Fibroblast of lung (primary cell): ENCODE data around the gene SLC8A2. TPM values are rescaled to one million over a fixed set of nuclear protein-coding genes. Genes with fewer than 3 reads are reported as not detected.

Source experiments
- DNase-seq, 2 donors: peaks; one replicate each; pipeline versions ENCODE4 v3.0.0 to v3.0.0-alpha.2; 2010; ENCODE audit warnings: low read depth in 2 of 2
- H2AFZ ChIP-seq: 2 replicates; pipeline ENCODE4 v1.5.1; 2012; ENCODE audit warnings: low read length, control low read depth, inconsistent platforms
- H3K27ac ChIP-seq: 2 replicates; pipeline ENCODE4 v1.5.1; 2011; ENCODE audit warnings: low read length, control low read depth; ENCODE audit not compliant: insufficient read depth
- H3K27me3 ChIP-seq: 2 replicates; pipeline ENCODE4 v1.5.1; 2011; ENCODE audit warnings: mild to moderate bottlenecking, low read length; ENCODE audit not compliant: control insufficient read depth, insufficient read depth
- H3K36me3 ChIP-seq: 2 replicates; pipeline ENCODE4 v1.5.1; 2011; ENCODE audit warnings: low read length; ENCODE audit not compliant: control insufficient read depth, insufficient read depth
- H3K4me1 ChIP-seq: 2 replicates; pipeline ENCODE4 v1.5.1; 2011; ENCODE audit warnings: low read length; ENCODE audit not compliant: control insufficient read depth, insufficient read depth; ENCODE audit errors: extremely low read depth
- H3K4me2 ChIP-seq: 2 replicates; pipeline ENCODE4 v1.5.1; 2011; ENCODE audit warnings: low read length, control low read depth; ENCODE audit not compliant: insufficient read depth; ENCODE audit errors: extremely low read depth
- H3K4me3 ChIP-seq, 4 experiments: fragments of 200-600 bp in 1 of 4; sonication (generic) in 1 of 4; replicated peaks in 1 of 4; 2 replicates each; pipeline ENCODE4 v1.5.1; 2011 to 2016; ENCODE audit warnings: low read length in 4 of 4, low read depth in 3 of 4, mild to moderate bottlenecking in 3 of 4, control low read depth in 2 of 4, inconsistent platforms in 1 of 4, mixed read lengths in 1 of 4; ENCODE audit not compliant: insufficient read depth in 1 of 4; ENCODE audit errors: control extremely low read depth in 1 of 4
- H3K79me2 ChIP-seq: 2 replicates; pipeline ENCODE4 v1.5.1; 2012; ENCODE audit warnings: mild to moderate bottlenecking, low read length, inconsistent platforms; ENCODE audit not compliant: control insufficient read depth, insufficient read depth
- H3K9ac ChIP-seq: 2 replicates; pipeline ENCODE4 v1.5.1; 2011; ENCODE audit warnings: mild to moderate bottlenecking, low read length, control low read depth; ENCODE audit not compliant: insufficient read depth
- H3K9me3 ChIP-seq: 2 replicates; pipeline ENCODE4 v1.5.1; 2012; ENCODE audit warnings: low read depth, low read length; ENCODE audit not compliant: control insufficient read depth, insufficient read depth
- H4K20me1 ChIP-seq: 2 replicates; pipeline ENCODE4 v1.5.1; 2011; ENCODE audit warnings: low read length; ENCODE audit not compliant: control insufficient read depth, insufficient read depth; ENCODE audit errors: extremely low read depth
- CTCF ChIP-seq, 2 donors: IDR thresholded peaks in 1 of 2; conservative IDR thresholded peaks in 1 of 2; 1 replicate in 1 of 2; 2 replicates in 1 of 2; pipeline ENCODE4 v1.5.1; 2011 to 2012; ENCODE audit warnings: low read length in 2 of 2, control low read depth in 1 of 2, inconsistent platforms in 1 of 2, low read depth in 1 of 2, mild to moderate bottlenecking in 1 of 2
- EZH2 ChIP-seq: IDR thresholded peaks from 2 replicates; pipeline ENCODE4 v1.5.1; 2012; ENCODE audit warnings: low read length, control low read depth, mild to moderate bottlenecking; ENCODE audit errors: missing control alignments
- polyA plus RNA-seq, 2 donors: library from polyadenylated mRNA; depleted of rRNA in 1 of 2; stranded (reverse) in 1 of 2; unstranded in 1 of 2; fragments of >200 nt; gene quantifications; 2 replicates each; pipeline ENCODE4 v1.2.1, GENCODE V29; 2011 to 2012; ENCODE audit warnings: missing spikeins in 1 of 2
- total RNA-seq: library from RNA; depleted of rRNA; stranded (reverse); fragments of >200 nt; gene quantifications from 2 replicates; pipeline ENCODE4 v1.2.1, GENCODE V29; 2014

Gene SLC8A2
- total and polyA plus RNA-seq, 2 donors (not counting 1 experiment from before 2014, with no cell fraction given) = under 0.01 TPM; not detected in 1

- H4K20me1 ChIP-seq = no peaks in the 10 kb centered on the region
- no peak overlapping the region for H2AFZ ChIP-seq
- no peak for DNase-seq
- no peak overlapping the region for H3K4me2 ChIP-seq
- no peaks in the 10 kb centered on the region for H3K27me3 ChIP-seq
- no peak overlapping the region for H3K4me3 ChIP-seq
- no peak overlapping the region for H3K27ac ChIP-seq
- H3K4me1 ChIP-seq = no peaks in the 10 kb centered on the region
- no peaks in the 10 kb centered on the region for H3K79me2 ChIP-seq
- peaks cover 38% of the 10 kb centered on the region for H3K36me3 ChIP-seq
- TF ChIP-seq CTCF (conservative IDR thresholded peaks at IDR 0.05 in 1 of 2, IDR thresholded peaks at IDR 0.05 in 1 of 2; ENCODE audit: low read depth in 1 of 2, low read length in 2 of 2) (no peak), EZH2 (no peak)
- H3K9ac ChIP-seq = no peak overlapping the region
- no peaks in the 10 kb centered on the region for H3K9me3 ChIP-seq
Observed at GRCh38 chr19:47378246-47378645, 93.4 kb downstream of the SLC8A2 start.

Other genes with a start within 250 kb of the SLC8A2 start
- gene BBC3, start 240.7 kb downstream of the SLC8A2 start, total RNA-seq = 37.7 and 38.3 TPM in 2 replicates
- gene BBC3, start 240.7 kb downstream of the SLC8A2 start, polyA plus RNA-seq = 1.4 and 2.4 TPM in 2 replicates
- gene CCDC9, start 215.4 kb downstream of the SLC8A2 start, total RNA-seq = 8.0 and 8.1 TPM in 2 replicates
- gene CCDC9, start 215.4 kb downstream of the SLC8A2 start, polyA plus RNA-seq = 5.4 and 7.2 TPM in 2 replicates
- 1.8 and 3.6 TPM in 2 replicates for gene INAFM1, start 197.0 kb downstream of the SLC8A2 start, total RNA-seq
- gene INAFM1, start 197.0 kb downstream of the SLC8A2 start, polyA plus RNA-seq = 1.9 and 2.0 TPM in 2 replicates
- under 0.01 and 0.33 TPM in 2 replicates for gene C5AR1, start 162.0 kb downstream of the SLC8A2 start, total RNA-seq
- gene C5AR1, start 162.0 kb downstream of the SLC8A2 start, polyA plus RNA-seq = 0.73 and 0.81 TPM in 2 replicates
- gene C5AR2, start 139.7 kb downstream of the SLC8A2 start, total RNA-seq = under 0.01 TPM in 1 of 2 replicates, not detected in the other
- 0.02 and 0.08 TPM in 2 replicates for gene C5AR2, start 139.7 kb downstream of the SLC8A2 start, polyA plus RNA-seq
- 7.2 and 8.3 TPM in 2 replicates for gene DHX34, start 122.6 kb downstream of the SLC8A2 start, total RNA-seq
- 2.6 and 5.6 TPM in 2 replicates for gene DHX34, start 122.6 kb downstream of the SLC8A2 start, polyA plus RNA-seq
- 40.3 and 57.8 TPM in 2 replicates for gene MEIS3, start 52.4 kb downstream of the SLC8A2 start, total RNA-seq
- 18.5 and 30.5 TPM in 2 replicates for gene MEIS3, start 52.4 kb downstream of the SLC8A2 start, polyA plus RNA-seq
- gene KPTN, start 12.3 kb upstream of the SLC8A2 start, total RNA-seq = 6.2 and 6.9 TPM in 2 replicates
- gene KPTN, start 12.3 kb upstream of the SLC8A2 start, polyA plus RNA-seq = 4.9 and 5.3 TPM in 2 replicates
- gene NAPA, start 43.2 kb upstream of the SLC8A2 start, total RNA-seq = 48.3 and 76.8 TPM in 2 replicates
- 118 and 128 TPM in 2 replicates for gene NAPA, start 43.2 kb upstream of the SLC8A2 start, polyA plus RNA-seq
- gene ZNF541, start 101.3 kb upstream of the SLC8A2 start, total RNA-seq = 0.17 TPM in 1 of 2 replicates, not detected in the other
- 0.02 TPM in 1 of 2 replicates, not detected in the other for gene ZNF541, start 101.3 kb upstream of the SLC8A2 start, polyA plus RNA-seq
- 3.3 and 3.8 TPM in 2 replicates for gene BICRA, start 137.2 kb upstream of the SLC8A2 start, total RNA-seq
- 0.44 and 0.54 TPM in 2 replicates for gene BICRA, start 137.2 kb upstream of the SLC8A2 start, polyA plus RNA-seq
- 106 and 192 TPM in 2 replicates for gene EHD2, start 241.5 kb upstream of the SLC8A2 start, total RNA-seq
- gene EHD2, start 241.5 kb upstream of the SLC8A2 start, polyA plus RNA-seq = 96.5 and 97.0 TPM in 2 replicates